Stimulated activated CD4-positive, alpha-beta T cell treated with anti-CD3 and anti-CD28 coated beads, Interleukin-1b, Interleukin-23, amount 100 ng/mL, for 1 hour (primary cell): ENCODE measurements around the gene AQP3.
"Not testable (repeated sequence)": the region's sequence is repeated elsewhere in the genome, so short reads cannot be mapped to it uniquely, and the experiment has no call there.

Experiments used
- DNase-seq, 2 donors: peaks; one replicate each; pipeline ENCODE4 v3.0.0-alpha.2; 2020; ENCODE audit warnings: low read depth in 2 of 2

The AQP3 gene

GRCh38 chr9:33465096-33465495 lies 17.7 kb upstream of the AQP3 start:
- DNase-seq, result no peak

- no peak for DNase-seq
These were observed 16.7 kb upstream of the AQP3 start for GRCh38 chr9:33464045-33464636.

- DNase-seq, result no peak
These were observed 15.8 kb upstream of the AQP3 start for GRCh38 chr9:33463151-33463550.

- no peak for DNase-seq
These were observed 14.1 kb upstream of the AQP3 start for GRCh38 chr9:33461492-33461891.

GRCh38 chr9:33460854-33461253 lies 13.5 kb upstream of the AQP3 start:
- DNase-seq, result no peak

GRCh38 chr9:33459115-33459514 lies 11.7 kb upstream of the AQP3 start:
- DNase-seq, result no peak

GRCh38 chr9:33458444-33458843 lies 11.1 kb upstream of the AQP3 start:
- DNase-seq, result peak; percentile 33 to 42

- DNase-seq, result no peak
These were observed 8.6 kb upstream of the AQP3 start for GRCh38 chr9:33455945-33456344.

GRCh38 chr9:33455456-33455855 lies 8.1 kb upstream of the AQP3 start:
- not testable (repeated sequence) for DNase-seq

GRCh38 chr9:33454661-33455026 lies 7.3 kb upstream of the AQP3 start:
- DNase-seq, result not testable (repeated sequence)

GRCh38 chr9:33453999-33454660 lies 6.7 kb upstream of the AQP3 start:
- DNase-seq, result no peak

- DNase-seq, result no peak
These were observed 6.0 kb upstream of the AQP3 start for GRCh38 chr9:33453286-33453860.

- no peak for DNase-seq
These were observed 5.5 kb upstream of the AQP3 start for GRCh38 chr9:33452828-33453271.

GRCh38 chr9:33450621-33451146 lies 3.3 kb upstream of the AQP3 start:
- DNase-seq, result no peak

GRCh38 chr9:33449715-33450114 lies 2.3 kb upstream of the AQP3 start:
- no peak for DNase-seq

GRCh38 chr9:33447799-33448553 lies 583 bp upstream of the AQP3 start:
- no peak for DNase-seq

GRCh38 chr9:33446240-33446945 lies 1.0 kb downstream of the AQP3 start:
- peak in 1 of 2 donors; percentile 19 for DNase-seq

GRCh38 chr9:33445389-33446239 lies 1.8 kb downstream of the AQP3 start:
- no peak for DNase-seq

- DNase-seq, result no peak
These were observed 3.8 kb downstream of the AQP3 start for GRCh38 chr9:33443464-33444154.

- DNase-seq, result no peak
These were observed 4.3 kb downstream of the AQP3 start for GRCh38 chr9:33443047-33443446.
